Measurements from ENCODE around the gene CENPV.

The CENPV gene

DNA sequence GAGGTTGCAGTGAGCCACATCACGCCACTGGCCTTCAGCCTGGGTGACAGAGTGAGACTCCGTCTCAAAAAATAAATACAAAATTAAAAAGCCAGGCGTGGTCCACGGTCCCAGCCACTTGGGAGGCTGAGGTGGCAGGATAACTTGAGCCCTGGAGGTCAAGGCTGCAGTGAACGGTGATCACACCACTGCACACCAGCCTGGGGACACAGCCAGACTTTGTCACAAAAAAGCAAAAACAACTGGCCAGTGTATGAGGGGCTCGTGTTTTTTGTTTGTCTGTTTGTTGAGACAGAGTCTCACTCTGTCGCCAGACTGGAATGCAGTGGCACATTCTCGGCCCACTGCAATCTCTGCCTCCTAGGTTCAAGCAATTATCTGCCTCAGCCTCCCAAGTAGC lies 26.4 kb upstream of the CENPV start:
- Histone ChIP-seq H3K9me3 (ENCODE audit: low read length) (peaks cover 14% of the 10 kb centered on the region), H2AFZ (ENCODE audit: low read depth, low read length) (no peak overlapping the region)

DNA sequence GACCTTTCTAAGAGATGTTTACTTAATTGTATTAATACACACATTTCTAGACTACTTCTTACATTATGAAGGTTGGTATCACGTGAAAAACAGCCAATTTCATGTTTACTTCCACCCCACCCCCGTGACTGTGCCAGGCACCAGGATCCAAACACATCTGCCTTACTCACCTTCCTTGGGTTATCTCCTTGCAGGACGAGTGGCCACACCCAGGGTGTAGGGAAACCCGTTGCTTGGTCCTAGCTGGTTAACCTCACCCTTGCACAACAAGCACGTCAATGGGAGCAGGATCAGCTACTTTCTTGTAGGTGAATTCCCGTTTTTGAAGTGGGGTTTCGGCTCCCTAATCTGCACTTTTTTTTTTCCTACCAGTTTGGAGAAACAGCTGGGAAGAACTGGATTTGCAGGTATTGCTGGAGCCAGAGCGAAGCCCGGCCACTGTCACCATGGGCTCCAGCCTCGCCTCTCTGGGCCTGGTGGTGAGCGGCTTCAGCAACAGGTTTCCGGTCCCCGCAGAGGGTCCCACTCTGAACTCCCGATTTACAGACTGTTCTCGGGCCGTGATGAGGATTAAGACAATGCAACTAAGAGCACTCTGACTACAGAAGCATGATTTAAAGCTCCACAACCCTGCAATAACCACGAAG lies 25.5 kb upstream of the CENPV start:
- peaks cover 20% of the 10 kb centered on the region for H3K36me3 ChIP-seq (ENCODE audit: insufficient read depth, low read length)
- H3K9me3 ChIP-seq (ENCODE audit: low read length) = peaks cover 14% of the 10 kb centered on the region
- no peak overlapping the region for H3K4me3 ChIP-seq (ENCODE audit: low read length)

More for the DNA sequence above, 26.4 kb upstream of the CENPV start:
- peaks cover 20% of the 10 kb centered on the region for H3K36me3 ChIP-seq (ENCODE audit: insufficient read depth, low read length)
- no peak overlapping the region for H3K4me3 ChIP-seq (ENCODE audit: low read length)
- H3K27me3 ChIP-seq (ENCODE audit: insufficient read depth, low read length) = no peaks in the 10 kb centered on the region
- peaks cover 4% of the 10 kb centered on the region for H3K4me1 ChIP-seq (ENCODE audit: insufficient read depth, low read length)

DNA sequence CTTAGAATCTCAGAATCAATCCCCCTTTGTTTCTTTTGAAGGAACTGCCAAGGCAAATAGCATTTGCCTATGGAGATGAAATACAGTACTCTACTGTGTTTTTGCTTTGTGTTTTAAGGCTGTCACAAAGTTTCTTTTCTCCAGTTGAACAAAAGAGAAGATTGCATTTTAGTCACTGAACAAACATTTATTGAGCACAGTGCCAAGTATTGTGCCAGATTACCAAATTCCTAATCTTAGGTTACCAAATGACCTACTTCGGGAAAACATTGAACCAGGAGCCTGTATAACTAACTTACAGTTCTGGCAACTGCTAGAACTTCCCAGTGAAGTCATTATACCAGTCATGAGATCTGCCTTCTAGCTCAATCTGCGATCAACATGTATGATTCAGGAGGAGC lies 24.7 kb upstream of the CENPV start:
- H3K9me3 ChIP-seq (ENCODE audit: low read length) = peaks cover 9% of the 10 kb centered on the region
- H3K27me3 ChIP-seq (ENCODE audit: insufficient read depth, low read length) = no peaks in the 10 kb centered on the region
- no peak overlapping the region for H3K4me3 ChIP-seq (ENCODE audit: low read length)
- peaks cover 4% of the 10 kb centered on the region for H3K4me1 ChIP-seq (ENCODE audit: insufficient read depth, low read length)
- H3K36me3 ChIP-seq (ENCODE audit: insufficient read depth, low read length) = peaks cover 14% of the 10 kb centered on the region
- H2AFZ ChIP-seq (ENCODE audit: low read depth, low read length) = no peak overlapping the region

More for the DNA sequence above, 25.5 kb upstream of the CENPV start:
- Histone ChIP-seq H3K27me3 (ENCODE audit: insufficient read depth, low read length) (no peaks in the 10 kb centered on the region), H2AFZ (ENCODE audit: low read depth, low read length) (no peak overlapping the region), H3K4me1 (ENCODE audit: insufficient read depth, low read length) (peaks cover 4% of the 10 kb centered on the region)

DNA sequence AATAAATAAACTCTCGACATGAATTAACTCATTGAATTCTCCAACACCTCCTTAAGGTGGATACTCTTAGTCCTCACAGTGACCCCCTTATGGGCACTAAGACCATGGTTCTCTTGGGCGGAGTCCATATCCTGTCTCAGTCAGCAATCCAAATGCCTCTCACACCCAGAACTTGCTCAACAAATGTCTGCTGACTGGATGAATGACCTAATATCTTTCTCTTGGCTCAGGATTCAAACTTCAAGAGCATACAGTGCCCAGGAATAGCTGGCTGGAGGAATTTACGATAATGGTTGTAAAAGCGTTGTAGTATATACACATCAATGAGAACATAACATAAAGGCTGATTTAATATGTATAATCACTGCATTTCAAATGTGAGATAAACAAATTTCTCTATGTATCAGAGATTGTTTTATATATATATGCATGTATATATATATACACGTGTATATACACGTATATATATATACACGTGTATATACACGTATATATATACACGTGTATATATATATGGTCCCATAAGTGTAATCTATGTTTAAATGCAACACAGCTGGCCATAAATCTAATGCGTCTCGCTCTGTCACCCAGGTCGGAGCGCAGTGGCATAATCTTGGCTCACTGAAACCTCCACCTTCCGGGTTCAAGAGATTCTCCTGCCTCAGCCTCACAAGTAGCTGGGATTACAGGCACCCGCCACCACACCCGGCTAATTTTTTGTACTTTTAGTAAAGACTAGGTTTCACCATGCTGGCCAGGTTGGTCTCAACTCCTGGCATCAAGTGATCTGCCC lies 21.1 kb upstream of the CENPV start:
- no peaks in the 10 kb centered on the region for H3K4me1 ChIP-seq (ENCODE audit: insufficient read depth, low read length)
- H3K9me3 ChIP-seq (ENCODE audit: low read length) = no peaks in the 10 kb centered on the region
- no peaks in the 10 kb centered on the region for H3K27me3 ChIP-seq (ENCODE audit: insufficient read depth, low read length)
- no peak overlapping the region for H2AFZ ChIP-seq (ENCODE audit: low read depth, low read length)
- H3K36me3 ChIP-seq (ENCODE audit: insufficient read depth, low read length) = no peaks in the 10 kb centered on the region
- H3K4me3 ChIP-seq (ENCODE audit: low read length) = no peak overlapping the region

DNA sequence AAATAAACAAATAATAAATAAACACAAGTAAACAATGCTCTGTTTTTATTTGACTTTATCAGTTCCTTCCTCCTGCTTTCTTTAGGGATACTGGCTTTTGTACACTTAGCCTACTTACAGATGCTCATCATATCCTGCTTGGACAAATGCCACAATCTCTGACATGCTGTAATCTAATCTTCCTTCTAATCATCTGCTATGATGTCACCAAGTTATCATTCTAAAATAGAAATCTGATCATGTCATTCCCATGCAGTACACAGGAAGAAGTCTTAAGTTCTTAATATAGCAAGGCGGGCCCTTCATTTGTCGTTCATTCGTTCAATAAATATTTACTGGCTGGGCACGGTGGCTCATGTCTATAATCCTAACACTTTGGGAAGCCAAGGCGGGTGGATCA lies 18.5 kb upstream of the CENPV start:
- H3K4me3 ChIP-seq (ENCODE audit: low read length) = no peak overlapping the region
- H3K4me1 ChIP-seq (ENCODE audit: insufficient read depth, low read length) = no peaks in the 10 kb centered on the region
- no peaks in the 10 kb centered on the region for H3K9me3 ChIP-seq (ENCODE audit: low read length)
- H2AFZ ChIP-seq (ENCODE audit: low read depth, low read length) = no peak overlapping the region
- no peaks in the 10 kb centered on the region for H3K36me3 ChIP-seq (ENCODE audit: insufficient read depth, low read length)
- no peaks in the 10 kb centered on the region for H3K27me3 ChIP-seq (ENCODE audit: insufficient read depth, low read length)

- Histone ChIP-seq H3K4me3 (ENCODE audit: low read length) (no peak overlapping the region), H3K9me3 (ENCODE audit: low read length) (no peaks in the 10 kb centered on the region), H3K4me1 (ENCODE audit: insufficient read depth, low read length) (no peaks in the 10 kb centered on the region), H3K27me3 (ENCODE audit: insufficient read depth, low read length) (no peaks in the 10 kb centered on the region), H3K36me3 (ENCODE audit: insufficient read depth, low read length) (no peaks in the 10 kb centered on the region), H2AFZ (ENCODE audit: low read depth, low read length) (no peak overlapping the region)
These were observed 11.4 kb upstream of the CENPV start for GRCh38 chr17:16364625-16365024.

- H3K9me3 ChIP-seq (ENCODE audit: low read length) = no peaks in the 10 kb centered on the region
These were observed 10.7 kb upstream of the CENPV start for GRCh38 chr17:16363749-16364536.

GRCh38 chr17:16361874-16362273 lies 8.6 kb upstream of the CENPV start:
- Histone ChIP-seq H3K9me3 (ENCODE audit: low read length) (no peaks in the 10 kb centered on the region), H3K27me3 (ENCODE audit: insufficient read depth, low read length) (no peaks in the 10 kb centered on the region), H3K4me3 (ENCODE audit: low read length) (no peak overlapping the region), H3K36me3 (ENCODE audit: insufficient read depth, low read length) (no peaks in the 10 kb centered on the region), H3K4me1 (ENCODE audit: insufficient read depth, low read length) (no peaks in the 10 kb centered on the region), H2AFZ (ENCODE audit: low read depth, low read length) (no peak overlapping the region)

More at GRCh38 chr17:16363749-16364536, 10.7 kb upstream of the CENPV start:
- H3K4me1 ChIP-seq (ENCODE audit: insufficient read depth, low read length) = no peaks in the 10 kb centered on the region
- no peak overlapping the region for H3K4me3 ChIP-seq (ENCODE audit: low read length)
- no peak overlapping the region for H2AFZ ChIP-seq (ENCODE audit: low read depth, low read length)
- no peaks in the 10 kb centered on the region for H3K27me3 ChIP-seq (ENCODE audit: insufficient read depth, low read length)
- H3K36me3 ChIP-seq (ENCODE audit: insufficient read depth, low read length) = no peaks in the 10 kb centered on the region

DNA sequence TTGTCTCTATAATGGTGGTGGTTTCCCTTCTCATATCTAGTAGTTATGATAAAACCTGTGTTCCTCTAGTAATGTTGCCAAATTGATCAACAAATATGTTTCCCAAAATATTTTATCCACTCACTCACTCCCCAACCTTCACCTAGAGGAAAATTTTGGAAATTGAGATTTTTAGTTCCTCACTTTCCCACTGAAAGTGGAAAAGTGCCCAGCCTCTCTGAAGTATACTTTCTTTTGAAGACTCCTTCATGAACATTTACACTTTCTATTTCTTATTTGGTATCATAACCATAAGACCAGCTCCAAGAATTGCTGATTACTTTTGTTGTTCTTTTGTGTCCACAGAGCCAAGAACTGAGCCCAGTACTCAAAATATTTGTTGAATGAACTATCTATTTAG lies 5.1 kb upstream of the CENPV start:
- Histone ChIP-seq H3K27me3 (ENCODE audit: insufficient read depth, low read length) (no peaks in the 10 kb centered on the region), H3K36me3 (ENCODE audit: insufficient read depth, low read length) (no peaks in the 10 kb centered on the region), H3K4me3 (ENCODE audit: low read length) (no peak overlapping the region), H3K9me3 (ENCODE audit: low read length) (peaks cover 6% of the 10 kb centered on the region), H3K4me1 (ENCODE audit: insufficient read depth, low read length) (no peaks in the 10 kb centered on the region), H2AFZ (ENCODE audit: low read depth, low read length) (no peak overlapping the region)

GRCh38 chr17:16354585-16354984 lies 1.3 kb upstream of the CENPV start:
- peaks cover 5% of the 10 kb centered on the region for H3K36me3 ChIP-seq (ENCODE audit: insufficient read depth, low read length)
- no peaks in the 10 kb centered on the region for H3K27me3 ChIP-seq (ENCODE audit: insufficient read depth, low read length)
- no peaks in the 10 kb centered on the region for H3K4me1 ChIP-seq (ENCODE audit: insufficient read depth, low read length)
- H3K9me3 ChIP-seq (ENCODE audit: low read length) = peaks cover 6% of the 10 kb centered on the region
- no peak overlapping the region for H2AFZ ChIP-seq (ENCODE audit: low read depth, low read length)
- H3K4me3 ChIP-seq (ENCODE audit: low read length) = no peak overlapping the region

- Histone ChIP-seq H3K9me3 (ENCODE audit: low read length) (peaks cover 6% of the 10 kb centered on the region), H3K4me1 (ENCODE audit: insufficient read depth, low read length) (no peaks in the 10 kb centered on the region), H3K27me3 (ENCODE audit: insufficient read depth, low read length) (no peaks in the 10 kb centered on the region), H2AFZ (ENCODE audit: low read depth, low read length) (peak overlapping the region; percentile 17), H3K36me3 (ENCODE audit: insufficient read depth, low read length) (peaks cover 19% of the 10 kb centered on the region), H3K4me3 (ENCODE audit: low read length) (peak overlapping the region; percentile 60)
These were observed 477 bp downstream of the CENPV start for GRCh38 chr17:16352667-16353316.

- Histone ChIP-seq H3K36me3 (ENCODE audit: insufficient read depth, low read length) (peaks cover 22% of the 10 kb centered on the region), H2AFZ (ENCODE audit: low read depth, low read length) (peak overlapping the region; percentile 17), H3K27me3 (ENCODE audit: insufficient read depth, low read length) (no peaks in the 10 kb centered on the region), H3K4me3 (ENCODE audit: low read length) (peak overlapping the region; percentile 60), H3K9me3 (ENCODE audit: low read length) (peaks cover 6% of the 10 kb centered on the region), H3K4me1 (ENCODE audit: insufficient read depth, low read length) (no peaks in the 10 kb centered on the region)
These were observed 984 bp downstream of the CENPV start for GRCh38 chr17:16352303-16352666.

GRCh38 chr17:16351831-16352230 lies 1.4 kb downstream of the CENPV start:
- H3K36me3 ChIP-seq (ENCODE audit: insufficient read depth, low read length) = peaks cover 25% of the 10 kb centered on the region
- peak overlapping the region; percentile 17 for H2AFZ ChIP-seq (ENCODE audit: low read depth, low read length)
- peaks cover 6% of the 10 kb centered on the region for H3K9me3 ChIP-seq (ENCODE audit: low read length)
- no peaks in the 10 kb centered on the region for H3K4me1 ChIP-seq (ENCODE audit: insufficient read depth, low read length)
- H3K27me3 ChIP-seq (ENCODE audit: insufficient read depth, low read length) = no peaks in the 10 kb centered on the region
- peak overlapping the region; percentile 60 for H3K4me3 ChIP-seq (ENCODE audit: low read length)
